Measurements from ENCODE around the gene RRP7A. TPM values are rescaled to one million over a fixed set of nuclear protein-coding genes. Genes with fewer than 3 reads are reported as not detected.
"Not testable (repeated sequence)": the region's sequence is repeated elsewhere in the genome, so short reads cannot be mapped to it uniquely, and the experiment has no call there.

RRP7A gene
- total and polyA plus RNA-seq, 3 donors from 2014 or later, result 30.8 to 62.8 (median 43.3) TPM

GRCh38 chr22:42517103-42517502, 2.5 kb downstream of the RRP7A start:
- H3K27ac ChIP-seq; DNase-seq; H3K4me3 ChIP-seq; H3K36me3 ChIP-seq (ENCODE audit: low read depth, missing control alignments); H3K27me3 ChIP-seq; H3K9me3 ChIP-seq; intact Hi-C loops (cut with DNase I; ENCODE audit: low total_unique reads): not testable (repeated sequence)
- WGBS, 2 donors, result 95 to 97% methylated on average over 7 of the region's 7 CpGs
- H3K4me1 ChIP-seq, result peaks cover 14% of the 10 kb centered on the region

- Histone ChIP-seq H3K36me3 (ENCODE audit: low read depth, missing control alignments) (no peaks in the 10 kb centered on the region), H3K4me3 (no peak overlapping the region), H3K27ac (no peak overlapping the region), H3K4me1 (peaks cover 14% of the 10 kb centered on the region), H3K27me3 (no peaks in the 10 kb centered on the region), H3K9me3 (no peaks in the 10 kb centered on the region)
- intact Hi-C loops (cut with DNase I; ENCODE audit: low total_unique reads), result no loop called here
- peak; percentile 61 for DNase-seq
- TF ChIP-seq POLR2A (IDR thresholded peaks at IDR 0.05) (no peak), CTCF (IDR thresholded peaks at IDR 0.05) (no peak)
- 32 to 85% methylated on average over 14 of the region's 14 CpGs for WGBS, 2 donors
Observed at GRCh38 chr22:42515896-42516295, 3.7 kb downstream of the RRP7A start.

- DNase-seq; H3K4me3 ChIP-seq; H3K27me3 ChIP-seq; H3K27ac ChIP-seq; H3K36me3 ChIP-seq (ENCODE audit: low read depth, missing control alignments); H3K9me3 ChIP-seq; intact Hi-C loops (cut with DNase I; ENCODE audit: low total_unique reads): not testable (repeated sequence)
- peaks cover 14% of the 10 kb centered on the region for H3K4me1 ChIP-seq
- 74 to 80% methylated on average over 6 to 7 of the region's 8 CpGs for WGBS, 2 donors
Observed at GRCh38 chr22:42515304-42515703, 4.3 kb downstream of the RRP7A start.

- DNase-seq; H3K27ac ChIP-seq; H3K27me3 ChIP-seq; H3K4me3 ChIP-seq; H3K36me3 ChIP-seq (ENCODE audit: low read depth, missing control alignments); intact Hi-C loops (cut with DNase I; ENCODE audit: low total_unique reads); H3K9me3 ChIP-seq: not testable (repeated sequence)
- 88 to 89% methylated on average over 7 to 17 of the region's 17 CpGs for WGBS, 2 donors
- H3K4me1 ChIP-seq, result peaks cover 14% of the 10 kb centered on the region
Observed at GRCh38 chr22:42514331-42514730, 5.3 kb downstream of the RRP7A start.

- Histone ChIP-seq H3K27ac (peak overlapping the region; percentile 59 to 65), H3K4me1 (peaks cover 11% of the 10 kb centered on the region)
- H3K36me3 ChIP-seq (ENCODE audit: low read depth, missing control alignments); H3K27me3 ChIP-seq; intact Hi-C loops (cut with DNase I; ENCODE audit: low total_unique reads); H3K4me3 ChIP-seq; H3K9me3 ChIP-seq: not testable (repeated sequence)
- DNase-seq, result peak; percentile 71
- 53 to 55% methylated on average over 14 to 22 of the region's 22 CpGs for WGBS, 2 donors
- peak in 1 of 3 experiments; percentile 61 for TF ChIP-seq CTCF (IDR thresholded peaks at IDR 0.05)
Observed at GRCh38 chr22:42512273-42512990, 7.2 kb downstream of the RRP7A start.

- Histone ChIP-seq H3K27ac (peak overlapping the region; percentile 53 to 65), H3K4me1 (peaks cover 11% of the 10 kb centered on the region), H3K27me3 (no peaks in the 10 kb centered on the region), H3K4me3 (no peak overlapping the region), H3K9me3 (no peaks in the 10 kb centered on the region), H3K36me3 (ENCODE audit: low read depth, missing control alignments) (no peaks in the 10 kb centered on the region)
- intact Hi-C loops (cut with DNase I; ENCODE audit: low total_unique reads), result no loop called here
- TF ChIP-seq POLR2A (IDR thresholded peaks at IDR 0.05) (no peak), CTCF (IDR thresholded peaks at IDR 0.05) (no peak)
- DNase-seq, result peak; percentile 85
- WGBS, 2 donors, result 67 to 81% methylated on average over 10 of the region's 10 CpGs
Observed at GRCh38 chr22:42511401-42511891, 8.2 kb downstream of the RRP7A start.
